Measurements from ENCODE around the gene ZNF711.

DNA sequence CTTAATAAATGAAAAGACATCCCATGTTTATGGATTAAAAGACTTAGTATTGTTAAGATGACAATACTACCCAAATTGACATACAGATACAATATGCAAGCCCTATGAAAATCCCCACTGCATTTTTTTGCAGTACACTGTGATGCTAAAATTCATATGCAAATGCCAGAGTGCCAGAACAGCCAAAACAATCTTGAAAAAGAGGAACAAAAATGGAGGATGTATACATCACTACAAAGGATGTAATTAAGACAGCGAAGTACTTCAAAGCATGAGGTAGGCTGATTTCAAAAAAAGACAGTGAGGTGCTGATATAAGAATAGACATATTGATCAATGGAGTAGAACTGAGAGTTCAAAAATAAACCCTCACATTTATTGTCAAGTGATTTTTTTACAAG is 47.5 kb upstream of the ZNF711 start:
- TF ChIP-seq, protein P1, sequence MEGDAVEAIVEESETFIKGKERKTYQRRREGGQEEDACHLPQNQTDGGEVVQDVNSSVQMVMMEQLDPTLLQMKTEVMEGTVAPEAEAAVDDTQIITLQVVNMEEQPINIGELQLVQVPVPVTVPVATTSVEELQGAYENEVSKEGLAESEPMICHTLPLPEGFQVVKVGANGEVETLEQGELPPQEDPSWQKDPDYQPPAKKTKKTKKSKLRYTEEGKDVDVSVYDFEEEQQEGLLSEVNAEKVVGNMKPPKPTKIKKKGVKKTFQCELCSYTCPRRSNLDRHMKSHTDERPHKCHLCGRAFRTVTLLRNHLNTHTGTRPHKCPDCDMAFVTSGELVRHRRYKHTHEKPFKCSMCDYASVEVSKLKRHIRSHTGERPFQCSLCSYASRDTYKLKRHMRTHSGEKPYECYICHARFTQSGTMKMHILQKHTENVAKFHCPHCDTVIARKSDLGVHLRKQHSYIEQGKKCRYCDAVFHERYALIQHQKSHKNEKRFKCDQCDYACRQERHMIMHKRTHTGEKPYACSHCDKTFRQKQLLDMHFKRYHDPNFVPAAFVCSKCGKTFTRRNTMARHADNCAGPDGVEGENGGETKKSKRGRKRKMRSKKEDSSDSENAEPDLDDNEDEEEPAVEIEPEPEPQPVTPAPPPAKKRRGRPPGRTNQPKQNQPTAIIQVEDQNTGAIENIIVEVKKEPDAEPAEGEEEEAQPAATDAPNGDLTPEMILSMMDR (IDR thresholded peaks at IDR 0.05) = no peak
- no peak for TF ChIP-seq EZH2 (IDR thresholded peaks at IDR 0.05)

Measured in neural progenitor cell (in vitro differentiated cells).